Endothelial cell (in vitro differentiated cells): ENCODE results near the gene CCNE1. TPM values are rescaled to one million over a fixed set of nuclear protein-coding genes. Genes with fewer than 3 reads are reported as not detected.

Experiments
- DNase-seq: peaks from one replicate; pipeline ENCODE4 v3.0.0; 2021; ENCODE audit warnings: low spot score
- H3K27ac Mint-ChIP-seq: one replicate; pipeline ENCODE4 v1.8.0; 2021; ENCODE audit warnings: mixed read lengths, inconsistent platforms; ENCODE audit not compliant: unreplicated experiment
- H3K27me3 Mint-ChIP-seq: one replicate; pipeline ENCODE4 v1.8.0; 2021; ENCODE audit warnings: mild to moderate bottlenecking, moderate library complexity, mixed read lengths, inconsistent platforms; ENCODE audit not compliant: unreplicated experiment
- H3K36me3 Mint-ChIP-seq: one replicate; pipeline ENCODE4 v1.8.0; 2021; ENCODE audit warnings: mild to moderate bottlenecking, low read depth, mixed read lengths, inconsistent platforms; ENCODE audit not compliant: unreplicated experiment
- H3K4me1 Mint-ChIP-seq: one replicate; pipeline ENCODE4 v1.8.0; 2021; ENCODE audit warnings: mild to moderate bottlenecking, mixed read lengths, inconsistent platforms; ENCODE audit not compliant: unreplicated experiment
- H3K4me3 Mint-ChIP-seq: one replicate; pipeline ENCODE4 v1.8.0; 2021; ENCODE audit warnings: mild to moderate bottlenecking, mixed read lengths, inconsistent platforms; ENCODE audit not compliant: unreplicated experiment
- H3K9me3 Mint-ChIP-seq: one replicate; pipeline ENCODE4 v1.8.0; 2021; ENCODE audit warnings: mixed read lengths, inconsistent platforms; ENCODE audit not compliant: unreplicated experiment
- total RNA-seq: library from RNA; stranded (reverse); fragmentation: NEBNext Ultra II Directional; extraction: Animal tissue kit (Norgen Biotek cat#: 25700); gene quantifications from one replicate; pipeline ENCODE4 v1.2.1, GENCODE V29; 2021; ENCODE audit not compliant: unreplicated experiment
- TF ChIP-seq, protein P1 (sequence below): fragments of 200-600 bp; sonication (generic); IDR thresholded peaks from one replicate; pipeline ENCODE4 v1.5.0; 2021; ENCODE audit warnings: antibody characterized with exemption; ENCODE audit not compliant: unreplicated experiment

CCNE1 gene
- total RNA-seq, 1 donor from 2014 or later = 2.3 TPM

DNA sequence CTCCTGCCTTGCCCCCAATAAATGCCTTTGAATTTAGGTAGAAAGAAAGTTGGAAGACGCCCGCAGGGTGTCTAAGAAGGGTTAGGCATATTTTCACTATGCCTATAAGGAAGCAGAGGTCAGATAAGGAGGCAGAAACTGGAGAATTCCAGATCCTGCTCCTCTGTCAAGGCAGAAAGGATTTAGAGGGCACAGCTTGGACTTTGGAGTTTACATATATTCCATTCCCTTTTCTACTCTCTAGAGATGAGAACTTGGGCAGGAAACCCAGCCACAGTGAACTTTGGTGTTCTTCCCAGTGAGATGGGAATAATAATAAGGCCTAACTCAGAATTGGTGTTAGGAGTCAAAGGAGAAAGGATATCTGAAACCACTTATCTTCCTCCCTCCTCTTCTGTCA is 37.4 kb downstream of the CCNE1 start:
- TF ChIP-seq, protein P1, sequence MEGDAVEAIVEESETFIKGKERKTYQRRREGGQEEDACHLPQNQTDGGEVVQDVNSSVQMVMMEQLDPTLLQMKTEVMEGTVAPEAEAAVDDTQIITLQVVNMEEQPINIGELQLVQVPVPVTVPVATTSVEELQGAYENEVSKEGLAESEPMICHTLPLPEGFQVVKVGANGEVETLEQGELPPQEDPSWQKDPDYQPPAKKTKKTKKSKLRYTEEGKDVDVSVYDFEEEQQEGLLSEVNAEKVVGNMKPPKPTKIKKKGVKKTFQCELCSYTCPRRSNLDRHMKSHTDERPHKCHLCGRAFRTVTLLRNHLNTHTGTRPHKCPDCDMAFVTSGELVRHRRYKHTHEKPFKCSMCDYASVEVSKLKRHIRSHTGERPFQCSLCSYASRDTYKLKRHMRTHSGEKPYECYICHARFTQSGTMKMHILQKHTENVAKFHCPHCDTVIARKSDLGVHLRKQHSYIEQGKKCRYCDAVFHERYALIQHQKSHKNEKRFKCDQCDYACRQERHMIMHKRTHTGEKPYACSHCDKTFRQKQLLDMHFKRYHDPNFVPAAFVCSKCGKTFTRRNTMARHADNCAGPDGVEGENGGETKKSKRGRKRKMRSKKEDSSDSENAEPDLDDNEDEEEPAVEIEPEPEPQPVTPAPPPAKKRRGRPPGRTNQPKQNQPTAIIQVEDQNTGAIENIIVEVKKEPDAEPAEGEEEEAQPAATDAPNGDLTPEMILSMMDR = no peak
- H3K27ac Mint-ChIP-seq = no peak overlapping the region
- H3K27me3 Mint-ChIP-seq = peaks cover 3% of the 10 kb centered on the region
- no peak overlapping the region for H3K4me3 Mint-ChIP-seq
- H3K9me3 Mint-ChIP-seq = no peaks in the 10 kb centered on the region
- peaks cover 6% of the 10 kb centered on the region for H3K4me1 Mint-ChIP-seq
- no peaks in the 10 kb centered on the region for H3K36me3 Mint-ChIP-seq
- no peak for DNase-seq

DNA sequence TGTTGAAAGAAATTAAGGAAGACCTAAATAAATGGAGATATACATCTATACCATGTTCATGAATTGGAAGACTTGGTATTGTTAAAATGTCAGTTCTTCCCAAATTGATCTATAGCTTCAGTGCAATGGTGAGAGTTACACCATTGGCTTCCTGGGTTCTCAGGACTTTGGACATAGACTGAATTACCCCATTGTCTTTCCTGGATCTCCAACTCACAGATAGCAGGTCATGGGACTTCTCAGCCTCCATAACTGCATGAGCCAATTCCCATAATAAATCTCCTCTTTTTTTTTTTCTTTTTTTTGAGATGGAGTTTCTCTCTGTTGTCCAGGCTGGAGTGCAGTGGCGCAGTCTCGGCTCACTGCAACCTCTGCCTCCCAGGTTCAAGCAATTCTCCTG is 38.7 kb downstream of the CCNE1 start:
- Mint-ChIP-seq H3K36me3 (no peaks in the 10 kb centered on the region), H3K9me3 (no peaks in the 10 kb centered on the region), H3K27me3 (peaks cover 3% of the 10 kb centered on the region), H3K4me1 (peaks cover 9% of the 10 kb centered on the region), H3K27ac (no peak overlapping the region), H3K4me3 (no peak overlapping the region)
- TF ChIP-seq, protein P1 = no peak
- DNase-seq = no peak

DNA sequence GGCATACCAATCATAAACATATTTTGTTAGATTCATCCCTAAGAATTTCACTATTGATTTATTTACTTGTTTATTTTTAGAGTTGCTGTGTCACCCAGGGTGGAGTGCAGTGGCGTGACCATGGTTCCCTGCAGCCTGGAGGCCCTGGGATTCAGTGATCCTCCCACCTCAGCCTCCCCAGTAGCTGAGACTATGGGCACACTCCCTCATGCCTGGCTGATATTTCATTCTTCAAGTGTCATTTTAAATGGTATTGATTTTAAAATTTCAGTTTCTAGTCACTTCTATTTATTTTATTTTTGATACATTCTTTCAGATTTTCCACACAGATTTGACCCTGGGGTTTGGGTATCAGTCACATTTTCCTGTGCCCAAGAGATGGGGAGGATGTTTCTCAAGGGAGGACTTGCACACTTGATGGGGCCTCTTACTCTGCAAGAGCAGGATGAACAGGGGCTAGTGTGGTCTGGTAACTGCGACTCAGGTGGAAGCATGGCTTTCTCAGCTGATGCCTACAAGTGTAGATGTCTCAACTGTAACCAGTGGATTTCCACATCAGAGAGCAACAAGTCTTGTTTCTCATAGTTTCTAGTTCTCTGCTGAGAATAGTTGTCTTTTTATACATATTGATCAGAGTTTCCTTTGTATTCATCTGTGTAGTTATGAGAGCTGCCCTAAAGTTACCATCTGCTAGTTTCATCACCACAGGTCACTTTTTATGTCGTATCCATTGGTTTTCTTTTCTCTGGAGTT is 40.2 kb downstream of the CCNE1 start:
- no peak overlapping the region for H3K27ac Mint-ChIP-seq
- TF ChIP-seq, protein P1 = no peak
- no peak overlapping the region for H3K4me3 Mint-ChIP-seq
- peaks cover 2% of the 10 kb centered on the region for H3K27me3 Mint-ChIP-seq
- no peaks in the 10 kb centered on the region for H3K36me3 Mint-ChIP-seq
- H3K9me3 Mint-ChIP-seq = no peaks in the 10 kb centered on the region
- H3K4me1 Mint-ChIP-seq = peaks cover 3% of the 10 kb centered on the region
- no peak for DNase-seq

DNA sequence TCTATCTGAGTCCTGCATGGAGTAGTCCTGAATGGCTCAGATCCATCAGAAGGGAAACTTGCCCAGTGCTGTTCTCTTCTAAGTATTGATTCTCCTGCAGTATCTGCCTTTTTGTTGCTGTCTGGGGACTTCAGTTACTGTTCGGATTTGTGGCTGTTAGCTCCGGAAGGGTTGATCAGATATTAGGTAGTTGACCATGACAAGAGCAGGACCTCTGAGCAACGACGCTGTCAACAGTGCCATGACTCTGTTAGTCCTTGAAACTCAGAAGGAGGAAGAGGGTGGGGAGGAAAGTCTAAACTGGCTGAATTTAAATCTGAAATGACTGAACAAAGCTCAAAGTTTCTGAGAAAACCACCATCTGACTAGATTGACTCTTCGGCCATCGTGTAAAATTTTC is 42.2 kb downstream of the CCNE1 start:
- TF ChIP-seq, protein P1 = no peak
- Mint-ChIP-seq H3K4me3 (no peak overlapping the region), H3K27ac (no peak overlapping the region), H3K27me3 (no peaks in the 10 kb centered on the region), H3K4me1 (peaks cover 3% of the 10 kb centered on the region), H3K9me3 (no peaks in the 10 kb centered on the region), H3K36me3 (no peaks in the 10 kb centered on the region)
- no peak for DNase-seq

DNA sequence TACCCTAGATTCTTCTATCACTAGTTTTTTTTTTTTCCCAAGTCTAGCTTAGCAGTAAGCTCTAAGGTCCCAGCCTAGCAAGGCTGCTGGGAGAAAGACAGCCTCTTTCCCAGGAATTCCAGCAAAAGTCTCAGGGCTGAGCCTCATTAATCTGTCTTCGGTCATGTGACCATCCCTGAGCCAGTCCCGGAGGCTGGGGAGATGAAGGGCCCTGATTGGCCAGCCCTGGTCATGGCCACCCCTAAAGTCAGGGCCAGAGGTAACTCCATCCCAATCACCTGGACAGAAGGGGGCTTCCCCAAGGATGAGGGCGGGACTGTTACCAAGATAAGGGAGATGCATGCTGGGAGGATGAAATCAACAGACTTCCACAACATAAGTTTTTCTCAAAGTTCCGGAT is 43.3 kb downstream of the CCNE1 start:
- Mint-ChIP-seq H3K4me3 (no peak overlapping the region), H3K27me3 (peaks cover 1% of the 10 kb centered on the region), H3K4me1 (peaks cover 3% of the 10 kb centered on the region), H3K27ac (no peak overlapping the region), H3K36me3 (no peaks in the 10 kb centered on the region), H3K9me3 (no peaks in the 10 kb centered on the region)
- TF ChIP-seq, protein P1 = no peak
- DNase-seq = no peak
